GM12874 (cell line): ENCODE measurements around the gene TRPM1.
A peak's percentile ranks its signal among the peaks of the same experiment; 100 is the strongest.

Experiments
- TF ChIP-seq, protein P1 (sequence below): IDR thresholded peaks from 2 replicates; pipeline ENCODE4 v1.5.1; 2011; ENCODE audit warnings: low read depth, mild to moderate bottlenecking, control low read depth, low read length, moderate library complexity; ENCODE audit not compliant: insufficient read depth

The TRPM1 gene

DNA sequence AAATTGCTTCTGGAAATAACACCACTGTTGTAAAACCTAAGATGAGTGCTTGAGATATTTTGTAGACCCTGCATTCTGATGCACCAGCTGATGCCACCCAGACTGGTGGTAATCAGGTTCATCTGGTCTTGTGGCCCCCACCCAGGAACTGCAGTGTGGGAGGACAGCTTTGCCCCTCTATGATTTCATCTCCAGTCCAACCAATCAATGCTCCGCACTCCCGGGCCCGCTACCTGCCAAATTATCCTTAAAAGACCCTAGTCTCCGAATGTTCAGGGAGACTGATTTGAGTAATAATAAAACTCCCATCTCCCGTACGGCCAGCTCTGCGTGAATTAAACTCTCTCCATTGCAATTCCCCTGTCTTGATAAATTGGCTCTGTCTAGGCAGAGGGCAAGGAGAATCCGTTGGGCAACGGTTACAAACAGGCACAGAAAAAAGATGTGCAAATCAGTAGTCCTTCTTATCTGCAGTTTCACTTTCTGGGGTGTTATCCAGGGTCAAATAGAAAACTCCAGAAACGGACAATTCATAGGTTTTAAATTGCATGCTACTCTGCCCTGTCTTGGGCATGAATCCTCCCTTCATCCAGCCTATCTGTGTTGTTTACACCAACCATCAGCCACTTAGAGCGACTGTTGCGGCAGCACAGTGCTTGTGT, 29.2 kb upstream of the TRPM1 start:
- TF ChIP-seq, protein P1, sequence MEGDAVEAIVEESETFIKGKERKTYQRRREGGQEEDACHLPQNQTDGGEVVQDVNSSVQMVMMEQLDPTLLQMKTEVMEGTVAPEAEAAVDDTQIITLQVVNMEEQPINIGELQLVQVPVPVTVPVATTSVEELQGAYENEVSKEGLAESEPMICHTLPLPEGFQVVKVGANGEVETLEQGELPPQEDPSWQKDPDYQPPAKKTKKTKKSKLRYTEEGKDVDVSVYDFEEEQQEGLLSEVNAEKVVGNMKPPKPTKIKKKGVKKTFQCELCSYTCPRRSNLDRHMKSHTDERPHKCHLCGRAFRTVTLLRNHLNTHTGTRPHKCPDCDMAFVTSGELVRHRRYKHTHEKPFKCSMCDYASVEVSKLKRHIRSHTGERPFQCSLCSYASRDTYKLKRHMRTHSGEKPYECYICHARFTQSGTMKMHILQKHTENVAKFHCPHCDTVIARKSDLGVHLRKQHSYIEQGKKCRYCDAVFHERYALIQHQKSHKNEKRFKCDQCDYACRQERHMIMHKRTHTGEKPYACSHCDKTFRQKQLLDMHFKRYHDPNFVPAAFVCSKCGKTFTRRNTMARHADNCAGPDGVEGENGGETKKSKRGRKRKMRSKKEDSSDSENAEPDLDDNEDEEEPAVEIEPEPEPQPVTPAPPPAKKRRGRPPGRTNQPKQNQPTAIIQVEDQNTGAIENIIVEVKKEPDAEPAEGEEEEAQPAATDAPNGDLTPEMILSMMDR, result no peak

DNA sequence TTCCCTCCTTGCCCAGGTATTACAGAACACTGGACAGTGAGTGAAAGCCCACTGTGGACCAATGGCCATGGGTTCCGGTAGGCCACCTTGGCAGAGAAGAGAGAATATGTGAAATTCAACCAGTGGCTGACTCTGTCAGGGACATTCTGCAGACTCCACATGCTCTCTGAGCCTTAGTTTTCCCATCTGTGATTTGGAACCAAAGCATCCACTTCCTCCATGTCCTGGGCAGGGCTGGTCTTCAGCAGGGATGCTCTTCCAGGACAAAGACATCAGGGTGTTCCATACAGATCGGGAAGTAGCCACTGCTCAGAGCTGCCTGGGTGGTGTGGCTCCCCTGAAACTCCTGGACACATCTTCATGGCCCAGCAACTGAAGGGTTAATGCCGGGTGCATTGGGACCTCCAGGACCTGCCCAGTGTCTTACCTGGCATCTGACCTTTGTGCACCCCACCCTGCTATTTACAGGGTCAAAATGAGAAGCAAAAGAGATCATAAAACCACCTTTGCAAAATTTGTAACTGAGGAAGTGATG, 28.3 kb upstream of the TRPM1 start:
- TF ChIP-seq, protein P1, result no peak

DNA sequence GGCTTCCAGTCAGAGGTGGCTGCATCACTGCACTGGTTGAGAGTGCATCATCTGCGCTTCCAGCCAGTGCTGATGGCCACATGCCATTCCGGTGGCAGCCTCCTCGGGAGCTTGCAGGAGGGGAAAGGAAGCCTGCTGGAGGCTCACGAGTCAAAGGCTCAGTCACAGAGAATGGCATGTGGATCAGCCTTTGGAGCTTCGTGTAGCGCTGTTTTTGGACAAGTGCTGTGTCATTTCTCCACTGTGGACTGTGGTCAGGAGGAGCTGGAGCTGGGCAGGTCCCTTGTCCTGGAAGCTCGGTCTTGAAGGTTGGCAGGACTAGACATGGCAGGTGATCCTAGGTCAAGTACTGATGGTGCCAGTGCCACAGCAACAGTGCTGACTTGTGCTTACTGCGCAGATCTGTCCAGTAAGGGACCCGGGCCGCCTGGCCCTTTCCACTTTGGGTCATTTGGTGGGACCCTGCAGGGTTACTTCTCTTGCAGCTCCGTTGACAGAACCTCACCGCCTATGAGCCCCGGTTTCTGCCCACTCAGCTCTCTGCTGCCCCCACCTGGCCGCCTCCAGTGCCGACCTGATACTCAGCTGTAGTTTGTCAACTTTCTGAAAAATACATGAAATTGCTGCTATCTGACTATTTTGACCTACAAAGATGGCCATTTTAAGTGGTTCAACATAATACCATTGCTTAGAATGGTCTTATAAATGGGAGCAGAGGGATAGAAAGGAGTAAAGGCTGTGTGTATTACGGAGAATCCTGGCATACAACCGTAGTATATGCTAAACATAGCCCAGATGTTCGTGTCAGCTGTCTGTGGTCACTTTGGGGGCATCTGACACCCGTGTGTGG, 27.6 kb upstream of the TRPM1 start:
- TF ChIP-seq, protein P1, result peak; percentile 96

DNA sequence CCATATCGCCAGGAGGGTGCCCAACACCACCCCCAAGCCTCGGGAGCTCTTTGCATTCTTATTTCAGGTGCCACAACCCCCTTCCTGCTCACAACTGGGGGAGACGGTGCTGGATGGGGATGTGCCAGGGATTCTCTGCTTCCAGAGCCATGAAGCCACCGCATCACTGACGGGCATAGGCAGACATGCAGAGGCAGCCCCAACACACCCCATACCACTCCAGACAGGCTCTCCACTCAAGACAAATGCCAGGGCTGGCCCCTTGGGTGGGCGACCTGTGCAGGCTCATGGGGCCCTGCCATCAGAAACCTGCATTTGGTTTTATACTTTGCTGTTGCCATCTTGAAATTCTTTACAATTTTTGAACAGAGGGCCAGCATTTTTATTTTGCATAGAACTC, 27.0 kb upstream of the TRPM1 start:
- TF ChIP-seq, protein P1, result no peak

DNA sequence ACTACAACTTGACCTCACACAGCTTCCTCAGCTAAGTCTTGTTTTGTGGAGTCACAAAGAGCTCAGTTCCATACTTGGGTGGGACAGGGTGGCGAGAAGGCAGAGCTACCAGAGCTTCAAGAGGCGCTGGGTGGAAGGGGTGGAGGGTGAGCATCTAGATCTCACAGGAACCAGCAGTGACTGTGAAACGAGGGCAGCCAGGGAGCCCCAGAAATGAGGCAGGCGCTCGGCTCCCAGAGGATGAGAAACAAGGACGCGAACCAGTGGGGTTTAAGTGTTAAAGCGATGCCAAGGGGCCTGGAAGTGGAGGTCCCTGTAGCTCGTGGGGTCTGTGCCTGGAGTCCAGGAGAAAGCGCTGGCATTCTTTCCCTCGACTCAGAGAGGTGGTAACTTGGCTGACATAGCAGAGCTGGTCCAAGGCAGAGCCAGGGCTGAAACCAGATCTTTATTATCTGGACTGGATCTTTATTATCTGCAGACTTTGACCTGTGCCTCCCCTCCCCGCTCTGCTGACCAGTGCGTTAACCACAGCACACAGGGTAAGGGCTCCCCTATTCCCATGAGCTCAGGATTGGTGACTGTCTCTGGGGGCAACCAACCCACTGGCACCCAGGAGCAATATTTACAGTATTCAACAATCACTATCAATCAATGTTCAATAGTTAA, 26.2 kb upstream of the TRPM1 start:
- TF ChIP-seq, protein P1, result no peak

DNA sequence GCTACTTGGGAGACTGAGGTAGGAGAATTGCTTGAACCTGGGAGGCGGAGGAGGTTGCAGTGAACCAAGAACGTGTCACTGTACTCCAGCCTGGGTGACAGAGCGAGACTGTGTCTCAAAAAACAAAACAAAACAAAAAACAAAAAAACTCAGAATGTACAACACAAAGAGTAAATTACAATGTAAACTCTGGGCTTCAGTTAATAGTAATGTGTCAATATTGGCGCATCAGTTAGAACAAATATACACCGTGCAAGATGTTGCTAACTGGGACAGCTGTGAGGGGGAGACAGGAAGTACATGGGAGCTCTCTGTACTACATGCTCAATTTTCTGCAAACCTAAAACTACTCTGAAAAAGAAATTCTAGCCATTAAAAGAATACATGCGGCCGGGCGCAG, 23.5 kb upstream of the TRPM1 start:
- TF ChIP-seq, protein P1, result no peak
